Breast epithelium (tissue), 4 donors: ENCODE measurements around the gene HSPB2. TPM values are rescaled to one million over a fixed set of nuclear protein-coding genes. Genes with fewer than 3 reads are reported as not detected.
"Not testable (repeated sequence)": the region's sequence is repeated elsewhere in the genome, so short reads cannot be mapped to it uniquely, and the experiment has no call there.

Experiments
- DNase-seq, 2 donors: peaks; one replicate each; pipeline ENCODE4 v3.0.0-alpha.2; 2019; ENCODE audit warnings: low spot score in 2 of 2
- H3K27ac ChIP-seq, 2 donors: fragments of 200-600 bp; sonication (generic) in 1 of 2; one replicate each; pipeline ENCODE4 v1.5.1; 2016 to 2019; ENCODE audit warnings: mild to moderate bottlenecking in 1 of 2
- H3K27me3 ChIP-seq, 2 donors: fragments of 200-600 bp; sonication (generic) in 1 of 2; one replicate each; pipeline versions ENCODE4 v1.5.1 to v1.6.0; 2017 to 2019; ENCODE audit warnings: control low read depth in 1 of 2, mild to moderate bottlenecking in 1 of 2
- H3K36me3 ChIP-seq: fragments of 200-600 bp; one replicate; pipeline ENCODE4 v1.5.1; 2019
- H3K4me1 ChIP-seq, 2 donors: fragments of 200-600 bp; sonication (generic); one replicate each; pipeline ENCODE4 v1.5.1; 2016 to 2019; ENCODE audit warnings: control low read depth in 1 of 2
- H3K4me3 ChIP-seq, 3 donors: fragments of 200-600 bp; sonication (generic); 1 replicate in 2 of 3; 2 replicates in 1 of 3; pipeline ENCODE4 v1.5.1; 2016 to 2019; ENCODE audit warnings: mild to moderate bottlenecking in 3 of 3, moderate library complexity in 2 of 3
- H3K9me3 ChIP-seq, 2 donors: fragments of 200-600 bp; sonication (generic) in 1 of 2; one replicate each; pipeline ENCODE4 v1.5.1; 2016 to 2019; ENCODE audit warnings: control low read depth in 1 of 2
- CTCF ChIP-seq, 3 donors: fragments of 450-650 bp; IDR thresholded peaks; one replicate each; pipeline ENCODE4 v1.5.1; 2016 to 2017; ENCODE audit warnings: antibody characterized with exemption in 3 of 3, mild to moderate bottlenecking in 3 of 3, moderate library complexity in 3 of 3
- POLR2A ChIP-seq: fragments of 450-650 bp; IDR thresholded peaks from one replicate; pipeline ENCODE4 v1.6.1; 2016; ENCODE audit warnings: antibody characterized with exemption, mild to moderate bottlenecking, moderate library complexity
- POLR2AphosphoS5 ChIP-seq, 3 donors: sonication (generic); formaldehyde crosslinking; IDR thresholded peaks; one replicate each; pipeline ENCODE4 v1.6.1; 2017; ENCODE audit warnings: antibody characterized with exemption in 3 of 3
- intact Hi-C: fragments of 100-400 bp; cut with DNase I; formaldehyde crosslinking; loops from one replicate; pipeline ENCODE4 v1.15.1; 2023; ENCODE audit warnings: low total_unique reads
- total RNA-seq, 3 donors: library from RNA; depleted of rRNA; stranded (reverse); fragments of >200 nt; gene quantifications; one replicate each; pipeline ENCODE4 v1.1.0, GENCODE V29; 2016

HSPB2 gene
- total RNA-seq, 3 donors from 2014 or later: 0.98 to 2.1 (median 1.2) TPM

GRCh38 chr11:111925953-111926352 lies 13.4 kb downstream of the HSPB2 start:
- H3K27ac ChIP-seq: peak overlapping the region; percentile 88 to 91

GRCh38 chr11:111926505-111927391 lies 14.2 kb downstream of the HSPB2 start:
- Histone ChIP-seq H3K9me3 (no peaks in the 10 kb centered on the region), H3K4me1 (peaks cover 0 to 14% of the 10 kb centered on the region in 2 donors), H3K27me3 (no peaks in the 10 kb centered on the region), H3K27ac (peak overlapping the region; percentile 88 to 91), H3K36me3 (no peaks in the 10 kb centered on the region), H3K4me3 (peak overlapping the region; percentile 39 to 65 (median 44))
- TF ChIP-seq CTCF (IDR thresholded peaks at IDR 0.05) (peak in 2 of 3 donors; percentile 15 to 28), POLR2A (peak; percentile 68), POLR2AphosphoS5 (IDR thresholded peaks at IDR 0.05) (peak; percentile 25 to 36 (median 34))
- peak; percentile 96 to 97 for DNase-seq
- intact Hi-C loops: no loop called here

More at GRCh38 chr11:111925953-111926352, 13.4 kb downstream of the HSPB2 start:
- no peak for DNase-seq
- no peak for TF ChIP-seq CTCF (IDR thresholded peaks at IDR 0.05)
- no peak for TF ChIP-seq POLR2AphosphoS5 (IDR thresholded peaks at IDR 0.05)
- no peak for TF ChIP-seq POLR2A
- peak overlapping the region in 1 of 3 donors; percentile 65 for H3K4me3 ChIP-seq
- H3K4me1 ChIP-seq: peaks cover 0 to 14% of the 10 kb centered on the region in 2 donors
- H3K9me3 ChIP-seq: no peaks in the 10 kb centered on the region
- H3K27me3 ChIP-seq: no peaks in the 10 kb centered on the region
- intact Hi-C loops: no loop called here
- no peaks in the 10 kb centered on the region for H3K36me3 ChIP-seq

GRCh38 chr11:111930472-111930871 lies 17.9 kb downstream of the HSPB2 start:
- no peak for TF ChIP-seq CTCF (IDR thresholded peaks at IDR 0.05)
- TF ChIP-seq POLR2AphosphoS5 (IDR thresholded peaks at IDR 0.05): no peak
- no peak for TF ChIP-seq POLR2A

GRCh38 chr11:111932611-111932950 lies 20.0 kb downstream of the HSPB2 start:
- intact Hi-C loops: no loop called here
- H3K4me3 ChIP-seq: no peak overlapping the region
- H3K36me3 ChIP-seq: no peaks in the 10 kb centered on the region
- H3K9me3 ChIP-seq: no peaks in the 10 kb centered on the region
- no peaks in the 10 kb centered on the region for H3K27me3 ChIP-seq
- DNase-seq: no peak
- no peak overlapping the region for H3K27ac ChIP-seq
- TF ChIP-seq POLR2A (no peak), POLR2AphosphoS5 (IDR thresholded peaks at IDR 0.05) (no peak), CTCF (IDR thresholded peaks at IDR 0.05) (no peak)
- H3K4me1 ChIP-seq: peaks cover 8 to 13% of the 10 kb centered on the region in 2 donors

More at GRCh38 chr11:111930472-111930871, 17.9 kb downstream of the HSPB2 start:
- Histone ChIP-seq H3K36me3 (no peaks in the 10 kb centered on the region), H3K4me1 (peaks cover under 1 to 6% of the 10 kb centered on the region in 2 donors), H3K27ac (no peak overlapping the region), H3K9me3 (no peaks in the 10 kb centered on the region), H3K4me3 (no peak overlapping the region), H3K27me3 (no peaks in the 10 kb centered on the region)
- DNase-seq: no peak
- intact Hi-C loops: no loop called here

- intact Hi-C loops, H3K4me3 ChIP-seq, H3K27me3 ChIP-seq, H3K27ac ChIP-seq, DNase-seq, H3K36me3 ChIP-seq, H3K9me3 ChIP-seq: not testable (repeated sequence)
- peaks cover 8 to 16% of the 10 kb centered on the region in 2 donors for H3K4me1 ChIP-seq
Observed at GRCh38 chr11:111933176-111933575, 20.6 kb downstream of the HSPB2 start.
